ENCODE measurements around the gene EIF1AD. TPM values are rescaled to one million over a fixed set of nuclear protein-coding genes. Genes with fewer than 3 reads are reported as not detected.

The EIF1AD gene
- total RNA-seq, 3 donors from 2014 or later (not counting 1 experiment from before 2014, with no cell fraction given) = 49.9 to 74.2 (median 62.8) TPM

DNA sequence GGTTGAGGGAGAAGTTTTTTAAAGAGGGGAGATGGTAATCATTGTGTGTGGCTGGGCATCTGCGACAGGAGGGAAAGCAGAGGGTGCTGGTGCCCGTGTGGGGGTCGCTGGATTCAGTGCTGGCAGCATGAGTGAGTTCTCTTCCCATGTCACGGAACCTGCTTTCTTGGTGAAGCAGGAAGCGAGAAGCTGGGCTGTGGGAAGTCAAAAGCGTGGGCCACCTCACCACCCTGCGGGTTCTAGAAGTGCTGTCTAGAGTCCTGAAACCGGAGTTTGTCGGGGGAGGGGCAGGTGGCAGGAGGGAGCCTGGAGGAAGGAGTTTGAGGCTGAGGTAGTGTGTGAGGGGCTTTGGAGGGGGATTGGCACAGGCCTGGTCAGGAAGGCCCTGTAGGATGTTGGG lies 26.2 kb downstream of the EIF1AD start:
- no peaks in the 10 kb centered on the region for H3K36me3 Mint-ChIP-seq
- DNase-seq (no peak), ATAC-seq (no peak)
- 96% methylated on average over 9 of the region's 9 CpGs for WGBS (ENCODE audit: insufficient coverage)
- intact Hi-C loops (cut with micrococcal nuclease) = no loop called here
- H3K4me3 Mint-ChIP-seq = peak overlapping the region; percentile 3
- H3K9me3 ChIP-seq (ENCODE audit: control insufficient read depth, insufficient read depth, low read length) = no peaks in the 10 kb centered on the region
- H3K4me3 ChIP-seq (ENCODE audit: low read length) = no peak overlapping the region
- peaks cover 15% of the 10 kb centered on the region for H3K4me1 ChIP-seq (ENCODE audit: control insufficient read depth, insufficient read depth, low read length)
- H3K4me1 Mint-ChIP-seq = peaks cover 25 to 30% of the 10 kb centered on the region in 2 donors
- H3K27me3 ChIP-seq (ENCODE audit: control insufficient read depth, insufficient read depth, low read length) = no peaks in the 10 kb centered on the region
- no peak overlapping the region for H3K27ac ChIP-seq (ENCODE audit: low read length)
- peak overlapping the region; percentile 50 to 66 for H3K27ac Mint-ChIP-seq
- TF ChIP-seq, protein P1, sequence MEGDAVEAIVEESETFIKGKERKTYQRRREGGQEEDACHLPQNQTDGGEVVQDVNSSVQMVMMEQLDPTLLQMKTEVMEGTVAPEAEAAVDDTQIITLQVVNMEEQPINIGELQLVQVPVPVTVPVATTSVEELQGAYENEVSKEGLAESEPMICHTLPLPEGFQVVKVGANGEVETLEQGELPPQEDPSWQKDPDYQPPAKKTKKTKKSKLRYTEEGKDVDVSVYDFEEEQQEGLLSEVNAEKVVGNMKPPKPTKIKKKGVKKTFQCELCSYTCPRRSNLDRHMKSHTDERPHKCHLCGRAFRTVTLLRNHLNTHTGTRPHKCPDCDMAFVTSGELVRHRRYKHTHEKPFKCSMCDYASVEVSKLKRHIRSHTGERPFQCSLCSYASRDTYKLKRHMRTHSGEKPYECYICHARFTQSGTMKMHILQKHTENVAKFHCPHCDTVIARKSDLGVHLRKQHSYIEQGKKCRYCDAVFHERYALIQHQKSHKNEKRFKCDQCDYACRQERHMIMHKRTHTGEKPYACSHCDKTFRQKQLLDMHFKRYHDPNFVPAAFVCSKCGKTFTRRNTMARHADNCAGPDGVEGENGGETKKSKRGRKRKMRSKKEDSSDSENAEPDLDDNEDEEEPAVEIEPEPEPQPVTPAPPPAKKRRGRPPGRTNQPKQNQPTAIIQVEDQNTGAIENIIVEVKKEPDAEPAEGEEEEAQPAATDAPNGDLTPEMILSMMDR (IDR thresholded peaks at IDR 0.05) = no peak
- H3K27me3 Mint-ChIP-seq (ENCODE audit: low read depth in 2 of 2) = no peaks in the 10 kb centered on the region
- H3K36me3 ChIP-seq (ENCODE audit: control insufficient read depth, insufficient read depth, low read length) = peaks cover 32% of the 10 kb centered on the region
- no peaks in the 10 kb centered on the region for H3K9me3 Mint-ChIP-seq

DNA sequence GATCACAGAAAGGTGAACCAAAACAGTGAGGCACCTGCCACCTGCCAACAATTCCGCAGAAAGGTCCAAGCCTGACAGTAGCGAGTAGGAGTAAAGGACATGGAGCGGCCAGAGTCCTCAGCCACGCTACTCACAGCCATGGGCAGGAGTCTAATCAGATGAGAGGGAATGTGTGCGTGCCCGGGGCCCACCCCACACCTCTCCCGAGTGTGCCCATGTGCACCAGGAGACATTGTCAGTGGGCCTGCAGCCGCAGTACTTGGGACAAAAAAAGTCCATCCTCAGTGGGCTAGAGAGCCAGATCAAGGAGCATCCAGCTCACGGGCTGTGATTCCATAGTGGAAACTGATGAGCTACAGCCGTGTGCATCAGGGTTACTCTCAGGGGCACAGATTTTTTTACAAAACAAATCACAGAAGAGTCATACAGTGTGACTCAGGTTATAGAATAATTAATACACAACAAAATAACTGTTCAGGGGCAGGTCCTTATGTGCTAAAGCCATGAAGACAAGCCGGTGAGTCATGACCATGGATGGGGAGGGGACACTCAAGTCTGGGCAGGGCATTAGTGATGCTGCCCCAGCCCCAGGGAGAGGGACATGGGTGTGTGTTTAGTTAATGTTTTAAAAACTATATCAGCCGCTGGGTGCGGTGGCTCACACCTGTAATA lies 28.4 kb downstream of the EIF1AD start:
- Histone ChIP-seq H3K27me3 (ENCODE audit: control insufficient read depth, insufficient read depth, low read length) (no peaks in the 10 kb centered on the region), H3K9me3 (ENCODE audit: control insufficient read depth, insufficient read depth, low read length) (no peaks in the 10 kb centered on the region), H3K36me3 (ENCODE audit: control insufficient read depth, insufficient read depth, low read length) (peaks cover 44% of the 10 kb centered on the region), H3K27ac (ENCODE audit: low read length) (no peak overlapping the region), H3K4me1 (ENCODE audit: control insufficient read depth, insufficient read depth, low read length) (peaks cover 15% of the 10 kb centered on the region), H3K4me3 (ENCODE audit: low read length) (no peak overlapping the region)
- ATAC-seq = peak in 1 of 3 donors; percentile 28
- 96% methylated on average over 12 of the region's 13 CpGs for WGBS (ENCODE audit: insufficient coverage)
- no peak overlapping the region for H3K27ac Mint-ChIP-seq
- H3K4me3 Mint-ChIP-seq = no peak overlapping the region
- no peak for DNase-seq
- intact Hi-C loops (cut with micrococcal nuclease) = no loop called here
- no peaks in the 10 kb centered on the region for H3K36me3 Mint-ChIP-seq
- TF ChIP-seq, protein P1 (IDR thresholded peaks at IDR 0.05) = no peak
- no peaks in the 10 kb centered on the region for H3K9me3 Mint-ChIP-seq
- no peaks in the 10 kb centered on the region for H3K27me3 Mint-ChIP-seq (ENCODE audit: low read depth in 2 of 2)
- peaks cover 29 to 42% of the 10 kb centered on the region in 2 donors for H3K4me1 Mint-ChIP-seq

DNA sequence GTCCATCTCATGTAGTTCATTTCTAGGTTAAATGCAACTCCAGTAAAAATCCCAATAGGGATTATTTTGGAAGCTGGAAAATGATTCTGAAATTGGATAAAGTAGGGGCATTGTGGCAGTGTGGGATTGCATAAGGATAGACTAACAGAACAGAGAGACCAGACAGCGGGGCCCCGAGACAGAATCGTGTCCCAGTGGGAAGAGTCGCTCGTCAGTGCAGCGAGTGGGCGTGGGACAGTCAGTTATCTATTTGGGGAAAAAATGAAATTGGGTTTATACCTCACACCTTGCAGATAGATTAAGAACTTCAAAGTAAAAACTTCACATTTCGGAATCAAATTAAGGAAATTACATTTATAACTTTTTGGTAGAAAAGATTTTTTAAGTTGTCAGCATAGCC lies 29.8 kb downstream of the EIF1AD start:
- Mint-ChIP-seq H3K27me3 (ENCODE audit: low read depth in 2 of 2) (no peaks in the 10 kb centered on the region), H3K4me1 (peaks cover 26 to 45% of the 10 kb centered on the region in 2 donors), H3K4me3 (no peak overlapping the region), H3K36me3 (no peaks in the 10 kb centered on the region), H3K9me3 (no peaks in the 10 kb centered on the region), H3K27ac (peak overlapping the region; percentile 35 to 49)
- H3K4me3 ChIP-seq (ENCODE audit: low read length) = no peak overlapping the region
- no peak overlapping the region for H3K27ac ChIP-seq (ENCODE audit: low read length)
- ATAC-seq (no peak), DNase-seq (no peak)
- H3K36me3 ChIP-seq (ENCODE audit: control insufficient read depth, insufficient read depth, low read length) = peaks cover 44% of the 10 kb centered on the region
- H3K4me1 ChIP-seq (ENCODE audit: control insufficient read depth, insufficient read depth, low read length) = peaks cover 14% of the 10 kb centered on the region
- intact Hi-C loops (cut with micrococcal nuclease) = no loop called here
- TF ChIP-seq, protein P1 (IDR thresholded peaks at IDR 0.05) = no peak
- 99% methylated on average over 7 of the region's 8 CpGs for WGBS (ENCODE audit: insufficient coverage)
- no peaks in the 10 kb centered on the region for H3K27me3 ChIP-seq (ENCODE audit: control insufficient read depth, insufficient read depth, low read length)
- H3K9me3 ChIP-seq (ENCODE audit: control insufficient read depth, insufficient read depth, low read length) = no peaks in the 10 kb centered on the region

Data from natural killer cell (primary cell).